Ovary (tissue), 3 donors: ENCODE results near the gene COL28A1.

ENCODE experiments used
- CTCF ChIP-seq, 3 donors: fragments of 450-650 bp in 2 of 3; fragments of 200-600 bp in 1 of 3; IDR thresholded peaks; one replicate each; pipeline versions ENCODE4 v1.5.1 to v1.8.0; 2016 to 2022; ENCODE audit warnings: antibody characterized with exemption in 3 of 3, mild to moderate bottlenecking in 1 of 3
- EP300 ChIP-seq: sonication (generic); formaldehyde crosslinking; IDR thresholded peaks from one replicate; pipeline ENCODE4 v1.6.1; 2017; ENCODE audit warnings: antibody characterized with exemption
- POLR2A ChIP-seq: fragments of 450-650 bp; IDR thresholded peaks from one replicate; pipeline ENCODE4 v1.6.1; 2017; ENCODE audit warnings: antibody characterized with exemption, mild to moderate bottlenecking, moderate library complexity
- donor health status: DM: no; HTN: no; CAD: no.

- no peak for TF ChIP-seq CTCF (IDR thresholded peaks at IDR 0.05)
- TF ChIP-seq POLR2A = no peak
- TF ChIP-seq EP300 = no peak
These were observed 28.7 kb upstream of the COL28A1 start for GRCh38 chr7:7564323-7564780.
